HG03280 (cell line): ENCODE results near the gene BIRC6.
"Not testable (repeated sequence)": the region's sequence is repeated elsewhere in the genome, so short reads cannot be mapped to it uniquely, and the experiment has no call there.

Experiments used
- ATAC-seq: cut with Tn5 transposase; IDR thresholded peaks from one replicate; pipeline ENCODE4 v1.9.1; 2021; ENCODE audit warnings: mild to moderate bottlenecking, moderate library complexity; ENCODE audit not compliant: unreplicated experiment

The BIRC6 gene

GRCh38 chr2:32370942-32371341 is 14.1 kb downstream of the BIRC6 start:
- not testable (repeated sequence) for ATAC-seq

GRCh38 chr2:32372519-32373182 is 15.8 kb downstream of the BIRC6 start:
- no peak for ATAC-seq

DNA sequence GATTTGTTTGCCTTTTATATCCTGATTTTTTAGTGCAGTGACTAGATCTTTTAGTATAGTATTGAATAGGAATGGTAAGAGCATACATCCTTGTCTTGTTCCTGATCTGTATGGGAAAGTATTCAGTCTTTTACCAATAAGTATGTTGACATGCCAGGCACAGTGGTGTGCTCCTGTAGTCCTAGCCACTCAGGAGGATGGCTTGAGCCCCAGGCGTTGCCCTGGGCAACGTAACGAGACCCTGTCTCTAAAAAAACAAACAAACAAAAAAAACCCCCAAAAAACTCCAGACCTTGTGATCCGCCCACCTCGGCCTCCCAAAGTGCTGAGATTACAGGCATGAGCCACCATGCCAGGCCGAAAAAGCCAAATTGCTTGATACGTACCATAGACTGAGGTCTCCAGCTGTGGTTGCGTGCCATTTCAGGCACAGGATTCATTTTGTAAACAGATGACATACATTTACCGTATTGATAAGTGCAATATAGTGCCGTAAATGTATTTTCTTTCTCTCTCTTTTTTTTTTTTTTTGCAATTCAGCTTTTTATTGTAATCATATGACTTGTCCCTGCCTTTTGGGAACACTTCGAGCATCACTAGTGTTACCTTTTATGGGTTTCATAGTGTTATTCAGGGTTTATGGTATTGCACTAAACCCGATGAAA is 18.5 kb downstream of the BIRC6 start:
- no peak for ATAC-seq

DNA sequence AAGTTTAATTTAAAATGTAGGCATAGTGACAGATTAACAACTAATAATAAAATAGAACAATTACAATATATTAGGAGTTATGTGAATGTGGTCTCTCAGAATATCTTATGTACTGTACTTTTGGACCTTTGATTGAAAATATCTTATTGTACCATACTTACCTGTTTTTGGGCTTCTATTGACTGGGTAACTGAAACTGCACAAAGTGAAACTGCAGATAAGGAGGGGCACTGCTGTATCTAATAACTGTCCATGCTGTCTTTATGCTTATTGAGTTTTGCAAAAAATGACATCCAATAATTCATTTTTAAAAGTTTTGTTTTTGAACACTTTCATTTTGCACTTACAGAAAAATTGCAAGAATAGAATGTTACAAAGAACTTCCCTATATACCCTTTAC is 19.9 kb downstream of the BIRC6 start:
- no peak for ATAC-seq

GRCh38 chr2:32377928-32378327 is 21.1 kb downstream of the BIRC6 start:
- ATAC-seq: no peak

GRCh38 chr2:32379352-32379751 is 22.5 kb downstream of the BIRC6 start:
- no peak for ATAC-seq

DNA sequence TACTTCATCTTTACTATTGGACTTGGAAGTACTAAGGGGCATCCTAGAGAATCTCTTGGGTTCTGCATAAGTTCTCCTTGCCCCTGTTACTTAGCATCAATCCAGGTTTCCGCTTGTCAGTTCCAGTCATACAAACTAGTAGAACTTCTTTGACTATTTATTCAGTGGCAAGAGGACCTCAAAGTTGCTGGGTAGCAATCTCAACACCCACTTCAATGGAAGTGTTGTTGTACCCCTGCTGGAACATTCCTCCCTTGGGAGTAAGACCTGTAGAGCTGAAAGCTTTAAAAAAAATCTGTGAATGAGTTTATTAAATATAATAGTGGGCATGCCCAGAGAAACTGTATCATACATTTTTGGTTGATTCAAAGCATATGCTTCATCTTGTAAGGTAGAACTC is 27.0 kb downstream of the BIRC6 start:
- ATAC-seq: no peak

- no peak for ATAC-seq
Observed at GRCh38 chr2:32384529-32384928, 27.7 kb downstream of the BIRC6 start.

GRCh38 chr2:32386739-32387138 is 29.9 kb downstream of the BIRC6 start:
- no peak for ATAC-seq

GRCh38 chr2:32399221-32399620 is 42.4 kb downstream of the BIRC6 start:
- no peak for ATAC-seq

- no peak for ATAC-seq
Observed at GRCh38 chr2:32402091-32402490, 45.3 kb downstream of the BIRC6 start.

DNA sequence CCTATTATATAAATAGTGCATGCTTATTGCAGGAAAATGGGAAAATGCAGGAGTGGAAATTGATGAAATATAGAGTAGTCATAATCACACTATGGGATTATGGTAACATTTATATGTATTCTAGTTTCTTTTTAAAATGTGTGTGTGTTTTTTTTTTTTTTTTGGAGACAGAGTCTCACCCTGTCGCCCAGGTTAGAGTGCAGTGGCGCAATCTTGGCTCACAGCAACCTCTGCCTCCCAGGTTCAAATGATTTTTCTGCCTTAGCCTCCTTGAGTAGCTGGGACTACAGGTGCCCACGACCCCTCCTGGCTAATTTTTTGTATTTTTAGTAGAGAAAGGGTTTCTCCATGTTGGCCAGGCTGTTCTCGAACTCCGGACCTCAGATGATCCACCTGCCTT is 47.0 kb downstream of the BIRC6 start:
- no peak for ATAC-seq

DNA sequence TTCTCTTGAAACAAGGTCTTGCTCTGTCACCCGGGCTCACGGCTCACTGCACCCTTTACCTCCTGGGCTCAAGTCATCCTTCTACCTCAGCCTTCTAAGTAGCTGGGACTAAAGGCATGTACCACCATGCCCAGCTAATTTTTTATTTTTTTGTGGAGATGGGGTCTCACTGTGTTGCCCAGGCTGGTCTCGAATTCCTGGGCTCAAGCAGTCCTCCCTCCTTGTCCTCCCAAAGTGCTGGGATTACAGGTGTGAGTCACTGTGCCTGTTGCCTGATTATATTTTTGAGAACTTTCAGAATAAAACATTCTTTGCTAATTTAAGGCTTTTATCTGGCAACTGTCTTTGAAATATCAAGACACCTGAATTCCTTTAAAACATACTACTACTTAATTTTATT is 47.9 kb downstream of the BIRC6 start:
- no peak for ATAC-seq

DNA sequence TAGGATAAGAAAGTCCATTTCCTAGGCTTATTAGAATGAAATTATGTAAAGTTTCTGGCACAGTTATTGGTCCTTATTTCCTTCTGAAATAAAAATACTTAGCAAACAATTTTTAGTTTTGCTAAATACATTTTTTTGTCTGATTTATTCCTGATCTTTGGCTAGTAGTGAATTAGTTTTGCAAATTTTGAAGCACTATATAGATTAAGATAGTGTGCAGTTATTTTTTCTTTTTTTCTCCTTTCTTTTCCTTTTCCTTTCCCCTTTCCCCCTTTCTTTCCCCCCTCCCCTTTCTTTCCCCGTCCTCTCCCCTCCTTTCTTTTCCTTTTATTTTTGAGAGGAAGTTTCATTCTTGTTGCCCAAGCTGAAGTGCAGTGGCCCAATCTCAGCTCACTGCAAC is 59.7 kb downstream of the BIRC6 start:
- ATAC-seq: no peak

DNA sequence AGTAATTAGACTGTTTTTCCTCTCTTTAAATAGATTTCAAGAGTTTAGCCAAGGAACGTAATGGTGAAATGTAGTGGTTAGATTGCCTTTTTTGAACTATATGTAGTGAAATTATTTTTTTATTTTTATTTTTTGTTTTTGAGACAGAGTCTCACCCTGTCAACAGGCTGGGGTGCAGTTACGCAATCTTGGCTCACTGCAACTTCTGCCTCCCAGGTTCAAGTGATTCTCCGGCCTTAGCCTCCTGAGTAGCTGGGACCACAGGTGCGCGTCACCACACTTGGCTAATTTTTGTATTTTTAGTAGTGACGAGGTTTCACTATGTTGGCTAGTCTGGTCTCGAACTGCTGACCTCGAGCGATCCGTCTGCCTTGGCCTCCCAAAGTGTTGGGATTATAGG is 60.8 kb downstream of the BIRC6 start:
- no peak for ATAC-seq

GRCh38 chr2:32418778-32419177 is 62.0 kb downstream of the BIRC6 start:
- no peak for ATAC-seq

GRCh38 chr2:32422133-32422532 is 65.3 kb downstream of the BIRC6 start:
- ATAC-seq: no peak

DNA sequence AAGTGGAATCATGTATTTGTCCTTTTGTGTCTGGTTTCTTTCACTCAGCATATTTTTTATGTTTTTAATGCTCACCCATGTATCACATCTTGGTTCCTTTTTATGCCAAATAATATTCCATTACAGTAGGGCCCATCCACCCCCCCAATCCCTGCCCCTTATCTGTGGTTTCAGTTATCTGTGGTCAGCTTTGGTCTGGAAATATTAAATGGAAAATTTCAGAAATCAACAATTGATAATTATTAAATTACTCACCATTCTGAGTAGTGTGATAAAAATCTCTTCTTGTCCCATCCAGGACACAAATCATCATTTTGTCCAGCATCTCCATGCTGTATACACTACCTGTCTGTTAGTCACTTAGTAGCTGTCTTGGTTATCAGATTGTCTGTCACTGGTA is 66.7 kb downstream of the BIRC6 start:
- ATAC-seq: no peak

DNA sequence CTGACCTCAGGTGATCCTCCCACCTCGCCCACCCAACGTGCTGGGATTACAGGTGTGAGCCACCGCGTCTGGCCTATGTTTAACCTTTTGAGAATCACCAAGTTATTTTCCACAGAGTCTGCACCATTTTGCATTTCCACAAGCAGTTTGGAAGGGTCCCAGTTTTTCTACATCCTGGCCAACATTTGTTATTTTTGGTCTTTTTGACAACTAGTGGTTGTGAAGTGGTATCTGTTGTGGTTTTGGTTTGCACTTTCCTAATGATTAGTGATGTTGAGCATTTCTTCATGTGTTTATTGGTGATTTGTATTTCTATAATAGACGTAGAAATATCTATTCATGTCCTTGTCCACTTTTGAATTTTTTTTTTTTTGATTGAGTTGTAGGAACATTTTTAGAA is 67.9 kb downstream of the BIRC6 start:
- no peak for ATAC-seq

GRCh38 chr2:32425719-32426141 is 68.9 kb downstream of the BIRC6 start:
- no peak for ATAC-seq

GRCh38 chr2:32427672-32428610 is 71.1 kb downstream of the BIRC6 start:
- ATAC-seq: no peak

DNA sequence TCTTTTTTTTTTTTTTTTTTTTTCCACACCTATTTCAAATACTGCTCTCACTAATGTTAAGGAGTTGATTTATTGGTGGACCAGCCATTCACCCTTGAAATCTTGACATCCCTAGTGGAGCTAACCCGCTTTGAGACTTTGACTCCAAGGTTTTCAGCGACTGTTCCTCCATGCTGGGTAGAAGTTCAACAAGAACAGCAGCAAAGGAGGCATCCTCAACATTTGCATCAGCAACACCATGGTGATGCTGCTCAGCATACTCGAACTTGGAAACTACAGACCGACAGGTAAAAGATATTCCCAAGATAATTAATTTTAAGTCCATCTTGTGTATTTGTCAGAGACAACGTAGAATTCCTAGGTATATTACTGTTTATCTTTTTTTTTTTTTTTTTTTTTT is 74.0 kb downstream of the BIRC6 start:
- ATAC-seq: no peak
